ENCODE data around the gene CCDC137. TPM values are rescaled to one million over a fixed set of nuclear protein-coding genes. Genes with fewer than 3 reads are reported as not detected.

CCDC137 gene
- total and polyA plus RNA-seq, 2 of the 13 experiments (the other 11 are each of a cell fraction or from before 2014, with no cell fraction given): 14.6 to 39.1 TPM

DNA sequence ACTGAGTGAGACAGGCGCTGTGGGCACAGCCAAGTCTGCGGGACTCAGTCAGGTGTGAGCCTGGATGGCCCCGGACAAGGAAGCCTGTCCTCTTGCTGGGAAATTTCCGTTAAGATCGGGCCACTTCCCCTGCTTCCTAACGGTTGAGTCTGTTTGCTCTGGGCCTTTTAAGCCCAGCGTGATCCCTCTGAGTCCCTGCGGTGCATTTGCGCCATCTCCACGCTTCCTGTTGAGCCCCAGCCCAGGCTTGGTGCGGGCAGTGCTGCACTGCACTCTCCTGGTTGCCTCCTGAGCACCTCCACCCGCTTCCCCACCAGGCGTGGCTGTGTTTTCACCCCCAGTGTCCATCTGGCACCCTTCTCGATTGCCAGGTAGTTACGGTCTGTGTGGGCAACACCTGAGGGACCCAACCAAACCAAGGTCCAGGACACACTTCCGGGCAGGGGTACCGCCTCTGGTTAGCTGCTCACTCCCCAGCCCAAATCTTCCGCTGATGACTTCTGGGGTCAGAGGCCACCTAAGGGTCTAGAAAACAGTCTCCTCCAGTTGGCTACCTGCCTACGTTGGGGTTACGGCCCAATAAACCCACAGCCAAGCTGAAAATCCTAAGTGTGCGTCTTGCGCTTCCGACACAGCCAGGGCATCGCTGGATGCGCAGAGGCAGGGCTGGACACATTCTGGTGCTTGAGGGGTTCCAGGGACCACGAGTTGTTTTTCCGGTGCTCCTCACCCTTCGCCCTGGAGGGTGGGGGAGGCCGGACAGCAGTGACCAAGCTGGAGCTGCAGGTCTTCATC is 44.2 kb downstream of the CCDC137 start (continued):
- TF ChIP-seq, protein P1, sequence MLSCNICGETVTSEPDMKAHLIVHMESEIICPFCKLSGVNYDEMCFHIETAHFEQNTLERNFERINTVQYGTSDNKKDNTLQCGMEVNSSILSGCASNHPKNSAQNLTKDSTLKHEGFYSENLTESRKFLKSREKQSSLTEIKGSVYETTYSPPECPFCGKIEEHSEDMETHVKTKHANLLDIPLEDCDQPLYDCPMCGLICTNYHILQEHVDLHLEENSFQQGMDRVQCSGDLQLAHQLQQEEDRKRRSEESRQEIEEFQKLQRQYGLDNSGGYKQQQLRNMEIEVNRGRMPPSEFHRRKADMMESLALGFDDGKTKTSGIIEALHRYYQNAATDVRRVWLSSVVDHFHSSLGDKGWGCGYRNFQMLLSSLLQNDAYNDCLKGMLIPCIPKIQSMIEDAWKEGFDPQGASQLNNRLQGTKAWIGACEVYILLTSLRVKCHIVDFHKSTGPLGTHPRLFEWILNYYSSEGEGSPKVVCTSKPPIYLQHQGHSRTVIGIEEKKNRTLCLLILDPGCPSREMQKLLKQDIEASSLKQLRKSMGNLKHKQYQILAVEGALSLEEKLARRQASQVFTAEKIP (CRISPR knock-in tag; IDR thresholded peaks at IDR 0.05; ENCODE audit: borderline replicate concordance): no peak
- TF ChIP-seq, protein P2, sequence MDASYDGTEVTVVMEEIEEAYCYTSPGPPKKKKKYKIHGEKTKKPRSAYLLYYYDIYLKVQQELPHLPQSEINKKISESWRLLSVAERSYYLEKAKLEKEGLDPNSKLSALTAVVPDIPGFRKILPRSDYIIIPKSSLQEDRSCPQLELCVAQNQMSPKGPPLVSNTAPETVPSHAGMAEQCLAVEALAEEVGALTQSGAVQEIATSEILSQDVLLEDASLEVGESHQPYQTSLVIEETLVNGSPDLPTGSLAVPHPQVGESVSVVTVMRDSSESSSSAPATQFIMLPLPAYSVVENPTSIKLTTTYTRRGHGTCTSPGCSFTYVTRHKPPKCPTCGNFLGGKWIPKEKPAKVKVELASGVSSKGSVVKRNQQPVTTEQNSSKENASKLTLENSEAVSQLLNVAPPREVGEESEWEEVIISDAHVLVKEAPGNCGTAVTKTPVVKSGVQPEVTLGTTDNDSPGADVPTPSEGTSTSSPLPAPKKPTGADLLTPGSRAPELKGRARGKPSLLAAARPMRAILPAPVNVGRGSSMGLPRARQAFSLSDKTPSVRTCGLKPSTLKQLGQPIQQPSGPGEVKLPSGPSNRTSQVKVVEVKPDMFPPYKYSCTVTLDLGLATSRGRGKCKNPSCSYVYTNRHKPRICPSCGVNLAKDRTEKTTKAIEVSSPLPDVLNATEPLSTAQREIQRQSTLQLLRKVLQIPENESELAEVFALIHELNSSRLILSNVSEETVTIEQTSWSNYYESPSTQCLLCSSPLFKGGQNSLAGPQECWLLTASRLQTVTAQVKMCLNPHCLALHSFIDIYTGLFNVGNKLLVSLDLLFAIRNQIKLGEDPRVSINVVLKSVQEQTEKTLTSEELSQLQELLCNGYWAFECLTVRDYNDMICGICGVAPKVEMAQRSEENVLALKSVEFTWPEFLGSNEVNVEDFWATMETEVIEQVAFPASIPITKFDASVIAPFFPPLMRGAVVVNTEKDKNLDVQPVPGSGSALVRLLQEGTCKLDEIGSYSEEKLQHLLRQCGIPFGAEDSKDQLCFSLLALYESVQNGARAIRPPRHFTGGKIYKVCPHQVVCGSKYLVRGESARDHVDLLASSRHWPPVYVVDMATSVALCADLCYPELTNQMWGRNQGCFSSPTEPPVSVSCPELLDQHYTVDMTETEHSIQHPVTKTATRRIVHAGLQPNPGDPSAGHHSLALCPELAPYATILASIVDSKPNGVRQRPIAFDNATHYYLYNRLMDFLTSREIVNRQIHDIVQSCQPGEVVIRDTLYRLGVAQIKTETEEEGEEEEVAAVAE (CRISPR knock-in tag; IDR thresholded peaks at IDR 0.05; ENCODE audit: borderline replicate concordance): no peak
- TF ChIP-seq ZNF251 (CRISPR knock-in tag; IDR thresholded peaks at IDR 0.05) (no peak), ZNF230 (CRISPR knock-in tag; IDR thresholded peaks at IDR 0.05) (no peak), ZNF737 (CRISPR knock-in tag; IDR thresholded peaks at IDR 0.05; ENCODE audit: borderline replicate concordance) (0 out of 2 replicates have a peak, but pooled peaks have one; percentile 25), PPARG (CRISPR knock-in tag; conservative IDR thresholded peaks at IDR 0.05) (no peak), ZNF670 (CRISPR knock-in tag; IDR thresholded peaks at IDR 0.05; ENCODE audit: borderline replicate concordance) (no peak), ZNF724P (CRISPR knock-in tag; IDR thresholded peaks at IDR 0.05; ENCODE audit: borderline replicate concordance) (no peak; the same call in 1 of the 2 replicates), LCORL (IDR thresholded peaks at IDR 0.05) (no peak), LCORL (CRISPR knock-in tag; IDR thresholded peaks at IDR 0.05) (no peak)
- TF ChIP-seq, protein P3, sequence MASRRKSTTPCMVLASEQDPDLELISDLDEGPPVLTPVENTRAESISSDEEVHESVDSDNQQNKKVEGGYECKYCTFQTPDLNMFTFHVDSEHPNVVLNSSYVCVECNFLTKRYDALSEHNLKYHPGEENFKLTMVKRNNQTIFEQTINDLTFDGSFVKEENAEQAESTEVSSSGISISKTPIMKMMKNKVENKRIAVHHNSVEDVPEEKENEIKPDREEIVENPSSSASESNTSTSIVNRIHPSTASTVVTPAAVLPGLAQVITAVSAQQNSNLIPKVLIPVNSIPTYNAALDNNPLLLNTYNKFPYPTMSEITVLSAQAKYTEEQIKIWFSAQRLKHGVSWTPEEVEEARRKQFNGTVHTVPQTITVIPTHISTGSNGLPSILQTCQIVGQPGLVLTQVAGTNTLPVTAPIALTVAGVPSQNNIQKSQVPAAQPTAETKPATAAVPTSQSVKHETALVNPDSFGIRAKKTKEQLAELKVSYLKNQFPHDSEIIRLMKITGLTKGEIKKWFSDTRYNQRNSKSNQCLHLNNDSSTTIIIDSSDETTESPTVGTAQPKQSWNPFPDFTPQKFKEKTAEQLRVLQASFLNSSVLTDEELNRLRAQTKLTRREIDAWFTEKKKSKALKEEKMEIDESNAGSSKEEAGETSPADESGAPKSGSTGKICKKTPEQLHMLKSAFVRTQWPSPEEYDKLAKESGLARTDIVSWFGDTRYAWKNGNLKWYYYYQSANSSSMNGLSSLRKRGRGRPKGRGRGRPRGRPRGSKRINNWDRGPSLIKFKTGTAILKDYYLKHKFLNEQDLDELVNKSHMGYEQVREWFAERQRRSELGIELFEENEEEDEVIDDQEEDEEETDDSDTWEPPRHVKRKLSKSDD (CRISPR knock-in tag; IDR thresholded peaks at IDR 0.05; ENCODE audit: low read depth): 0 out of 2 replicates have a peak, but pooled peaks have one; percentile 31
- TF ChIP-seq, protein P4, sequence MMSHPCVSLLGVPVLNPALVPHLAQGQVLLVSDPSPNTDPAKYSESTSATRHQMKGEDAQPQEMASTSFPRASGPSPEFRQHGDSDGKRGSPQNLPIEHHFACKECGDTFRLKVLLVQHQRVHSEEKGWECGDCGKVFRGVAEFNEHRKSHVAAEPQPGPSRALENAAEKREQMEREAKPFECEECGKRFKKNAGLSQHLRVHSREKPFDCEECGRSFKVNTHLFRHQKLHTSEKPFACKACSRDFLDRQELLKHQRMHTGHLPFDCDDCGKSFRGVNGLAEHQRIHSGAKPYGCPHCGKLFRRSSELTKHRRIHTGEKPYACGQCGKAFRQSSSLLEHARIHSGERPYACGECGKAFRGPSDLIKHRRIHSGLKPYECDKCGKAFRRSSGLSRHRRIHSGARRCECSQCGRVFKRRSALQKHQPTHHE (CRISPR knock-in tag; IDR thresholded peaks at IDR 0.05; ENCODE audit: borderline replicate concordance): 0 out of 2 replicates have a peak, but pooled peaks have one; percentile 25
- TF ChIP-seq, protein P5, sequence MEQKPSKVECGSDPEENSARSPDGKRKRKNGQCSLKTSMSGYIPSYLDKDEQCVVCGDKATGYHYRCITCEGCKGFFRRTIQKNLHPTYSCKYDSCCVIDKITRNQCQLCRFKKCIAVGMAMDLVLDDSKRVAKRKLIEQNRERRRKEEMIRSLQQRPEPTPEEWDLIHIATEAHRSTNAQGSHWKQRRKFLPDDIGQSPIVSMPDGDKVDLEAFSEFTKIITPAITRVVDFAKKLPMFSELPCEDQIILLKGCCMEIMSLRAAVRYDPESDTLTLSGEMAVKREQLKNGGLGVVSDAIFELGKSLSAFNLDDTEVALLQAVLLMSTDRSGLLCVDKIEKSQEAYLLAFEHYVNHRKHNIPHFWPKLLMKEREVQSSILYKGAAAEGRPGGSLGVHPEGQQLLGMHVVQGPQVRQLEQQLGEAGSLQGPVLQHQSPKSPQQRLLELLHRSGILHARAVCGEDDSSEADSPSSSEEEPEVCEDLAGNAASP (CRISPR knock-in tag; IDR thresholded peaks at IDR 0.05; ENCODE audit: borderline replicate concordance): no peak
